GM12878 (cell line): ENCODE results near the gene TMEM132D. TPM values are rescaled to one million over a fixed set of nuclear protein-coding genes. Genes with fewer than 3 reads are reported as not detected.

Experiments used
- ATAC-seq: fragments of 200-7000 bp; cut with Tn5 transposase; 3 replicates; pipeline ENCODE4 v1.9.1; 2020; ENCODE audit warnings: mild to moderate bottlenecking, moderate library complexity
- BruUV-seq: library from RNA; stranded (reverse); fragments of 400-500 nt; replicated peaks from 2 replicates; lab custom pipeline; 2021; lab: Mats Ljungman, UMichigan
- CTCF ChIA-PET: fragments of 300-600 bp; sonication (Branson Sonifier 250); formaldehyde crosslinking; extraction: SDS; loops from one replicate; lab custom pipeline; 2021; ENCODE audit warnings: inconsistent platforms; lab: Yijun Ruan, JAX
- POLR2A ChIA-PET: fragments of 350-600 bp; formaldehyde crosslinking; extraction: SDS; loops from one replicate; lab custom pipeline; 2021; ENCODE audit warnings: inconsistent platforms; lab: Charles Lee
- RAD21 ChIA-PET: fragments of 300-600 bp; sonication (Branson Sonifier 250); formaldehyde crosslinking; loops from one replicate; lab custom pipeline; 2023; ENCODE audit warnings: antibody characterized with exemption; ENCODE audit not compliant: unreplicated experiment; lab: Charles Lee
- SMC1A ChIA-PET: fragments of 300-600 bp; sonication (Branson Sonifier 250); formaldehyde crosslinking; loops from one replicate; lab custom pipeline; 2023; ENCODE audit not compliant: unreplicated experiment, uncharacterized antibody; lab: Charles Lee
- DNase-seq: peaks from one replicate; pipeline ENCODE4 v3.0.0-alpha.2; 2011; ENCODE audit warnings: low read depth, low spot score
- FAIRE-seq: peaks from 3 replicates; lab custom pipeline; 2011; peaks lifted over from hg19 to GRCh38; lab: Jason Lieb, UNC
- H2AFZ ChIP-seq: 2 replicates; pipeline ENCODE4 v1.6.0; 2011; ENCODE audit warnings: low read depth, low read length, control low read depth; ENCODE audit not compliant: control insufficient read depth
- H3K27ac ChIP-seq: 2 replicates; pipeline ENCODE4 v1.5.1; 2011; ENCODE audit warnings: control low read depth; ENCODE audit not compliant: control insufficient read depth, insufficient read depth
- H3K27me3 ChIP-seq, 2 experiments: replicated peaks in 1 of 2; 2 replicates each; pipeline versions ENCODE4 v1.6.0 to v1.6.1; 2011; ENCODE audit warnings: low read length in 1 of 2; ENCODE audit not compliant: control insufficient read depth in 2 of 2, insufficient read depth in 2 of 2
- H3K36me3 ChIP-seq, 2 experiments: 2 replicates each; pipeline ENCODE4 v1.5.1; 2011; ENCODE audit warnings: low read length in 1 of 2; ENCODE audit not compliant: control insufficient read depth in 2 of 2, insufficient read depth in 2 of 2
- H3K4me1 ChIP-seq: 2 replicates; pipeline ENCODE4 v1.6.1; 2011; ENCODE audit warnings: mild to moderate bottlenecking, low read length, moderate library complexity, mixed read lengths; ENCODE audit not compliant: control insufficient read depth, insufficient read depth
- H3K4me2 ChIP-seq: 2 replicates; pipeline ENCODE4 v1.6.0; 2011; ENCODE audit warnings: control low read depth; ENCODE audit not compliant: control insufficient read depth, insufficient read depth
- H3K4me3 ChIP-seq: fragments of 200-600 bp; sonication (generic); 2 replicates; pipeline ENCODE4 v1.5.1; 2016
- H3K79me2 ChIP-seq: 2 replicates; pipeline ENCODE4 v1.6.0; 2011; ENCODE audit warnings: low read length; ENCODE audit not compliant: control insufficient read depth, insufficient read depth
- H3K9ac ChIP-seq: 2 replicates; pipeline ENCODE4 v1.8.0; 2011; ENCODE audit warnings: low read length, control low read depth, mixed read lengths; ENCODE audit not compliant: control insufficient read depth, insufficient read depth
- H3K9me3 ChIP-seq: replicated peaks from 3 replicates; pipeline ENCODE4 v1.5.1; 2011; ENCODE audit warnings: mild to moderate bottlenecking, low read length; ENCODE audit not compliant: control insufficient read depth, insufficient read depth
- H4K20me1 ChIP-seq: 2 replicates; pipeline ENCODE4 v1.6.0; 2011; ENCODE audit not compliant: control insufficient read depth, insufficient read depth
- CREM ChIP-seq: IDR thresholded peaks from 2 replicates; pipeline ENCODE4 v1.6.1; 2014; ENCODE audit warnings: antibody characterized with exemption, low read depth
- HCFC1 ChIP-seq: fragments of 150-350 bp; IDR thresholded peaks from 2 replicates; pipeline ENCODE4 v1.6.1; 2014; ENCODE audit warnings: low read length
- IKZF2 ChIP-seq, 2 experiments: fragments of 450-650 bp; IDR thresholded peaks; 2 replicates each; pipeline ENCODE4 v1.6.1; 2017; ENCODE audit warnings: mild to moderate bottlenecking in 2 of 2, moderate library complexity in 2 of 2
- NFXL1 ChIP-seq: fragments of 450-650 bp; IDR thresholded peaks from 2 replicates; pipeline ENCODE4 v1.6.1; 2017; ENCODE audit warnings: antibody characterized with exemption, mild to moderate bottlenecking, borderline replicate concordance
- NR2C2 ChIP-seq: IDR thresholded peaks from 2 replicates; pipeline ENCODE4 v1.6.1; 2011; ENCODE audit warnings: borderline replicate concordance, low read depth; ENCODE audit not compliant: control insufficient read depth, insufficient read length
- SMAD1 ChIP-seq: fragments of 450-650 bp; IDR thresholded peaks from 2 replicates; pipeline ENCODE4 v1.6.1; 2018; ENCODE audit warnings: mild to moderate bottlenecking, low read depth; ENCODE audit not compliant: partially characterized antibody
- ZNF24 ChIP-seq: fragments of 450-650 bp; IDR thresholded peaks from 2 replicates; pipeline ENCODE4 v1.6.1; 2017; ENCODE audit warnings: antibody characterized with exemption, mild to moderate bottlenecking
- WGBS: methylation state at CpG from one replicate; pipeline ENCODE4 v1.1.6; 2016; ENCODE audit warnings: low lambda C conversion rate; ENCODE audit not compliant: insufficient replicate concordance, insufficient coverage; ENCODE audit errors: missing lambda C conversion rate; 5-methylcytosine and 5-hydroxymethylcytosine counted together
- in situ Hi-C: fragments of 300-500 bp; cut with MboI; formaldehyde crosslinking; loops from 9 replicates; pipeline ENCODE4 v1.14.3; 2018; ENCODE audit warnings: mixed read lengths
- intact Hi-C: fragments of 100-400 bp; cut with micrococcal nuclease; formaldehyde crosslinking; loops from one replicate; pipeline ENCODE4 v1.14.2; 2022; ENCODE audit not compliant: unreplicated experiment
- polyA plus RNA-seq, 11 experiments: library from polyadenylated mRNA; depleted of rRNA in 4 of 11; unstranded in 6 of 11; stranded (reverse) in 5 of 11; fragments of >200 nt; fragmentation: Nextera tagmentation in 4 of 11; fragmentation: Illumina TruSeq in 1 of 11; extraction: Ambion mirVana in 4 of 11; extraction: Trizol in 1 of 11; gene quantifications; 1 replicate in 1 of 11; 2 replicates in 10 of 11; pipeline versions ENCODE4 v1.2.1 to v1.2.3, GENCODE V29; 2011 to 2016; ENCODE audit warnings: inconsistent platforms in 2 of 11, missing spikeins in 2 of 11, low read depth in 1 of 11
- total RNA-seq, 4 experiments: library from RNA; depleted of rRNA in 3 of 4; stranded (reverse); fragments of >200 nt in 3 of 4; fragmentation: Illumina TruSeq in 1 of 4; extraction: Trizol in 1 of 4; gene quantifications; 2 replicates each; pipeline versions ENCODE4 v1.2.1 to v1.2.3, GENCODE V29; 2013 to 2021
- TF ChIP-seq, protein P1 (sequence below): fragments of 450-650 bp; formaldehyde crosslinking; IDR thresholded peaks from 2 replicates; pipeline ENCODE4 v1.4.0; 2022; ENCODE audit warnings: mild to moderate bottlenecking, moderate library complexity
- TF ChIP-seq, protein P2 (sequence below): fragments of 450-650 bp; IDR thresholded peaks from 2 replicates; pipeline ENCODE4 v1.6.1; 2017; ENCODE audit warnings: mild to moderate bottlenecking, moderate library complexity

Gene TMEM132D
- total and polyA plus RNA-seq, 10 of the 15 experiments (the other 5 are each of a cell fraction or from before 2014, with no cell fraction given) = under 0.01 to 0.12 (median 0.02) TPM; not detected in 3

DNA sequence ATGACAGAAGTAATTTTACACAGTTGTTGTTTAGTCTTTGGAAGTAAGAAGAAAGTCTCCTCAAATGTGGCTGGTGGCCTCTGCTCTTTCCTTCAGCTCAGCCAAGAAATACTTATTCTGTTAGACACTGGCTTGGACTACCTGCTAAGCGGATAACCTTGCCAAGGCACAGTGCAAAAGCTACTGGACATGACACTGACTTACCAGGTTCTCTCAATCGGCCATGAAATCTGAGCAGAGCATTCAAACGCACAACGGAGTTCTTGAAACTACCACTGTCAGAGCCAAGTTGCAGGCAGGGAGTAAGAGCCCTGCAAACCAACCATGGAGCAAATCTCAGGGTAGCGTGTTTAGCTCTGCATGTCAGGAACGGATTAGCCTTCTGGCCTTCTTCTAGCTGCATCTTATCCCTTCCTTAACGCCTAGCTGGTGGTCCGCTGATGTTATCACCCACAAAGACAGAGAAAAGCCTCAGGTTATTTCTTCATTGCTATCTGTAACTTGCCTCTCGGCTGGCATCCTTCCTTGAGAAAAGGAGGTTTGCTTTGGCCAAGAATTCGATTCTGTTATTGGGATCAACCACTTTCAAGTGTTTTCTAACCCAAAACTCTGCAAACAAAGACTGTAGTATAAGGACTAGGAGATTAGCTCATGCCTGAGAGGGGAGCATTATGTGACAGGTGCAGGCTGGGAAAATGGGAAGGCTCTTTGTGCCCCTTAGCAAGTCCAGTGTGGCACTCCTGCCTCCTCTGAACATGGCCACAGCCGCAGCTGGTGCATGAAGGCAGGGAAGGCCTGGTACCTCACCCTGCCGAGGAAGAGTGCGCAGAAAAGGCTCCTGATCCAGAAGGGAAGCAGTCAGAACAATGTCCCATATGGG is 827.1 kb downstream of the TMEM132D start:
- WGBS = 18% methylated on average over 13 of the region's 13 CpGs
- Histone ChIP-seq H3K27ac (no peak overlapping the region), H3K36me3 (no peaks in the 10 kb centered on the region), H3K4me2 (no peak overlapping the region), H3K4me1 (no peaks in the 10 kb centered on the region), H2AFZ (no peak overlapping the region), H3K9ac (no peak overlapping the region), H3K79me2 (no peaks in the 10 kb centered on the region), H3K9me3 (no peaks in the 10 kb centered on the region), H4K20me1 (no peaks in the 10 kb centered on the region), H3K27me3 (no peaks in the 10 kb centered on the region), H3K4me3 (no peak overlapping the region)
- ChIA-PET RAD21 (no interaction called here), CTCF (no interaction called here), POLR2A (no interaction called here), SMC1A (no interaction called here)
- FAIRE-seq = no peak
- in situ Hi-C loops (no loop called here), intact Hi-C loops (no loop called here)
- TF ChIP-seq NFXL1 = no peak
- TF ChIP-seq, protein P1, sequence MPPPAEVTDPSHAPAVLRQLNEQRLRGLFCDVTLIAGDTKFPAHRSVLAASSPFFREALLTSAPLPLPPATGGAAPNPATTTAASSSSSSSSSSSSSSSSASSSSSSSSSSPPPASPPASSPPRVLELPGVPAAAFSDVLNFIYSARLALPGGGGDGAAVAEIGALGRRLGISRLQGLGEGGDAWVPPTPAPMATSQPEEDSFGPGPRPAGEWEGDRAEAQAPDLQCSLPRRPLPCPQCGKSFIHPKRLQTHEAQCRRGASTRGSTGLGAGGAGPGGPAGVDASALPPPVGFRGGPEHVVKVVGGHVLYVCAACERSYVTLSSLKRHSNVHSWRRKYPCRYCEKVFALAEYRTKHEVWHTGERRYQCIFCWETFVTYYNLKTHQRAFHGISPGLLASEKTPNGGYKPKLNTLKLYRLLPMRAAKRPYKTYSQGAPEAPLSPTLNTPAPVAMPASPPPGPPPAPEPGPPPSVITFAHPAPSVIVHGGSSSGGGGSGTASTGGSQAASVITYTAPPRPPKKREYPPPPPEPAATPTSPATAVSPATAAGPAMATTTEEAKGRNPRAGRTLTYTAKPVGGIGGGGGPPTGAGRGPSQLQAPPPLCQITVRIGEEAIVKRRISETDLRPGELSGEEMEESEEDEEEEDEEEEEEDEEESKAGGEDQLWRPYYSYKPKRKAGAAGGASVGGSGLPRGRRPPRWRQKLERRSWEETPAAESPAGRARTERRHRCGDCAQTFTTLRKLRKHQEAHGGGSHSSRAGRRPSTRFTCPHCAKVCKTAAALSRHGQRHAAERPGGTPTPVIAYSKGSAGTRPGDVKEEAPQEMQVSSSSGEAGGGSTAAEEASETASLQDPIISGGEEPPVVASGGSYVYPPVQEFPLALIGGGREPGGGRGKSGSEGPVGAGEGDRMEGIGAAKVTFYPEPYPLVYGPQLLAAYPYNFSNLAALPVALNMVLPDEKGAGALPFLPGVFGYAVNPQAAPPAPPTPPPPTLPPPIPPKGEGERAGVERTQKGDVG (CRISPR knock-in tag) = no peak
- no peak for TF ChIP-seq CREM
- TF ChIP-seq SMAD1 = no peak
- TF ChIP-seq IKZF2 (IDR thresholded peaks at IDR 0.05) = no peak
- TF ChIP-seq, protein P2, sequence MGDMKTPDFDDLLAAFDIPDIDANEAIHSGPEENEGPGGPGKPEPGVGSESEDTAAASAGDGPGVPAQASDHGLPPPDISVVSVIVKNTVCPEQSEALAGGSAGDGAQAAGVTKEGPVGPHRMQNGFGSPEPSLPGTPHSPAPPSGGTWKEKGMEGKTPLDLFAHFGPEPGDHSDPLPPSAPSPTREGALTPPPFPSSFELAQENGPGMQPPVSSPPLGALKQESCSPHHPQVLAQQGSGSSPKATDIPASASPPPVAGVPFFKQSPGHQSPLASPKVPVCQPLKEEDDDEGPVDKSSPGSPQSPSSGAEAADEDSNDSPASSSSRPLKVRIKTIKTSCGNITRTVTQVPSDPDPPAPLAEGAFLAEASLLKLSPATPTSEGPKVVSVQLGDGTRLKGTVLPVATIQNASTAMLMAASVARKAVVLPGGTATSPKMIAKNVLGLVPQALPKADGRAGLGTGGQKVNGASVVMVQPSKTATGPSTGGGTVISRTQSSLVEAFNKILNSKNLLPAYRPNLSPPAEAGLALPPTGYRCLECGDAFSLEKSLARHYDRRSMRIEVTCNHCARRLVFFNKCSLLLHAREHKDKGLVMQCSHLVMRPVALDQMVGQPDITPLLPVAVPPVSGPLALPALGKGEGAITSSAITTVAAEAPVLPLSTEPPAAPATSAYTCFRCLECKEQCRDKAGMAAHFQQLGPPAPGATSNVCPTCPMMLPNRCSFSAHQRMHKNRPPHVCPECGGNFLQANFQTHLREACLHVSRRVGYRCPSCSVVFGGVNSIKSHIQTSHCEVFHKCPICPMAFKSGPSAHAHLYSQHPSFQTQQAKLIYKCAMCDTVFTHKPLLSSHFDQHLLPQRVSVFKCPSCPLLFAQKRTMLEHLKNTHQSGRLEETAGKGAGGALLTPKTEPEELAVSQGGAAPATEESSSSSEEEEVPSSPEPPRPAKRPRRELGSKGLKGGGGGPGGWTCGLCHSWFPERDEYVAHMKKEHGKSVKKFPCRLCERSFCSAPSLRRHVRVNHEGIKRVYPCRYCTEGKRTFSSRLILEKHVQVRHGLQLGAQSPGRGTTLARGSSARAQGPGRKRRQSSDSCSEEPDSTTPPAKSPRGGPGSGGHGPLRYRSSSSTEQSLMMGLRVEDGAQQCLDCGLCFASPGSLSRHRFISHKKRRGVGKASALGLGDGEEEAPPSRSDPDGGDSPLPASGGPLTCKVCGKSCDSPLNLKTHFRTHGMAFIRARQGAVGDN = no peak
- no peak for TF ChIP-seq ZNF24
- no peak for TF ChIP-seq HCFC1
- TF ChIP-seq NR2C2 = no peak
- BruUV-seq = no TSS peak
- DNase-seq = no peak
- no peak for ATAC-seq
